ENCODE measurements around the gene VSX2. TPM values are rescaled to one million over a fixed set of nuclear protein-coding genes. Genes with fewer than 3 reads are reported as not detected.

The VSX2 gene
- total and polyA plus RNA-seq, 2 of the 13 experiments (the other 11 are each of a cell fraction or from before 2014, with no cell fraction given), result 0.05 TPM; not detected in 1

- TF ChIP-seq ZNF883 (CRISPR knock-in tag; IDR thresholded peaks at IDR 0.05; ENCODE audit: not compliant biosample characterization) (no peak), ZNF180 (CRISPR knock-in tag; IDR thresholded peaks at IDR 0.05; ENCODE audit: borderline replicate concordance, low read depth) (no peak), MYNN (CRISPR knock-in tag; IDR thresholded peaks at IDR 0.05; ENCODE audit: low read depth) (no peak), HIC2 (CRISPR knock-in tag; IDR thresholded peaks at IDR 0.05; ENCODE audit: low read depth) (no peak), ZNF331 (CRISPR knock-in tag; IDR thresholded peaks at IDR 0.05) (peak; percentile 81), SOX13 (IDR thresholded peaks at IDR 0.05) (no peak; the same call in 1 of the 2 replicates), SOX13 (CRISPR knock-in tag; conservative IDR thresholded peaks at IDR 0.05 in 1 of 2, IDR thresholded peaks at IDR 0.05 in 1 of 2) (peak in 1 of 2 experiments; percentile 47; a peak in 2 of 4 replicates), ATAD3A (CRISPR knock-in tag; IDR thresholded peaks at IDR 0.05) (peak; percentile 63; the same call in 1 of the 2 replicates), MAZ (IDR thresholded peaks at IDR 0.05; ENCODE audit: borderline replicate concordance, low read depth, low read length) (peak; percentile 57; the same call in 1 of the 2 replicates), MAZ (CRISPR knock-in tag; IDR thresholded peaks at IDR 0.05; ENCODE audit: low read depth) (peak; percentile 62; the same call in 1 of the 2 replicates), FOXO1 (CRISPR knock-in tag; IDR thresholded peaks at IDR 0.05) (peak; percentile 75), ATF2 (CRISPR knock-in tag; IDR thresholded peaks at IDR 0.05) (peak; percentile 51), XRCC5 (optimal IDR thresholded peaks at IDR 0.05; ENCODE audit: low read length) (peak; percentile 80), HOMEZ (CRISPR knock-in tag; IDR thresholded peaks at IDR 0.05; ENCODE audit: low read depth) (peak; percentile 62), BRCA1 (CRISPR knock-in tag; IDR thresholded peaks at IDR 0.05) (no peak), MYPOP (CRISPR knock-in tag; IDR thresholded peaks at IDR 0.05) (no peak), ATF5 (CRISPR knock-in tag; IDR thresholded peaks at IDR 0.05; ENCODE audit: low read depth) (no peak), GATAD1 (CRISPR knock-in tag; IDR thresholded peaks at IDR 0.05) (peak; percentile 84), NCOA5 (CRISPR knock-in tag; IDR thresholded peaks at IDR 0.05) (no peak)
Observed at GRCh38 chr14:74302634-74303569, 63.7 kb downstream of the VSX2 start, which contains the start of gene ABCD4 (continued).

All from HepG2 (cell line).